Activated CD8-positive, alpha-beta memory T cell treated with anti-CD3 and anti-CD28 coated beads, Interleukin-2, amount 50 U/mL, for 1 hour (primary cell): Measurements from ENCODE around the gene ABCC1.
"Not testable (repeated sequence)": the region's sequence is repeated elsewhere in the genome, so short reads cannot be mapped to it uniquely, and the experiment has no call there.

Source experiments
- DNase-seq: peaks from one replicate; pipeline ENCODE4 v3.0.0-alpha.2; 2020; ENCODE audit errors: extremely low read depth

The ABCC1 gene

DNA sequence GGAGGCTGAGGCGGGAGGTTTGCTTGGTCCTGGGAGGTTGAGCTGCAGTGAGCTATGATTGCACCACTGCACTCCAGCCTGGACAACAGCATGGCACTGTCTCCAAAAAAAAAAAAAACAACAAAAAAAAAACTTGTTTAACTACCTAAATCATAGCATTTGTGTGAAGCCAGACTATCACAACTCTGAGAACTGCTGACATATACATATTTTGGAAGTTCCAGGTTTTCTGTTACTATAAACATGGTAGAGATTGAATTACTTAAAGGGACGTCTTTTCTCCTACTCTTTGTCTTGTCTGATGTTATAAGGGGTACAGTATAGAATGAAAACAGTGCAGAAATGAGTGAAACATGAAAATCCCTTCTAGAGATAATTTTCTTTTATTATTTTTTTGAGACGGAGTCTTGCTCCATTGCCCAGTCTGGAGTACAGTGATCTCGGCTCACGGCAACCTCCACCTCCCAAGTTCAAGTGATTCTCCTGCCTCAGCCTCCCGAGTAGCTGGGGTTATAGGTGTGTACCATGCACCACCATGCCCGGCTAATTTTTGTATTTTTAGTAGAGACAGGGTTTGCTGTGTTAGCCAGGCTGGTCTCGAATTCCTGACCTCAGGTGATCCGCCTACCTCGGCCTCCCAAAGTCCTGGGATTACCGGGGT lies 18.4 kb downstream of the ABCC1 start:
- DNase-seq, result no peak

GRCh38 chr16:15970202-15970601 lies 20.8 kb downstream of the ABCC1 start:
- no peak for DNase-seq

GRCh38 chr16:15970743-15971439 lies 21.5 kb downstream of the ABCC1 start:
- no peak for DNase-seq

GRCh38 chr16:15971440-15971815 lies 22.0 kb downstream of the ABCC1 start:
- DNase-seq, result no peak

GRCh38 chr16:15972046-15972868 lies 22.8 kb downstream of the ABCC1 start:
- no peak for DNase-seq

GRCh38 chr16:15973421-15973820 lies 24.0 kb downstream of the ABCC1 start:
- no peak for DNase-seq

GRCh38 chr16:15974057-15974456 lies 24.6 kb downstream of the ABCC1 start:
- DNase-seq, result no peak

DNA sequence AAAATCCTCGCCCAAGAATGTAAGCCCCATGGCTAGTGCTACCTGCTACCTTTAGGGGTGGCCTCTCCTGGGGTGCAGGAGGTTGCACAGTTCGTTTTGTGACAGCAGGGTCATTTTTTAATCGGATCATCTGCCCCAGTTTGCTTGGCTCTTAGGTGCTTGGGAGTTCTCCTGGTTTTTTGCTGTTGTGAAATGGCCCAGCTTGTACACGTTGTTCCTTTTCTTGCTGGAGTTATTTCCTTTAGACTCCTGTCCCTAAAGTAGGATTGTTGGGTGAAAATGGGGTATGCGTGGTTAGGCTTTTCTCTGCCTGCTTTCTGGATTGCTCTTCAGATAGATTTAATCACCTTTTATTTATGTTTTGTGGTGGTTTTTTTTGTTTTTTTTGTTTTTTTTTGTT lies 25.8 kb downstream of the ABCC1 start:
- DNase-seq, result no peak

DNA sequence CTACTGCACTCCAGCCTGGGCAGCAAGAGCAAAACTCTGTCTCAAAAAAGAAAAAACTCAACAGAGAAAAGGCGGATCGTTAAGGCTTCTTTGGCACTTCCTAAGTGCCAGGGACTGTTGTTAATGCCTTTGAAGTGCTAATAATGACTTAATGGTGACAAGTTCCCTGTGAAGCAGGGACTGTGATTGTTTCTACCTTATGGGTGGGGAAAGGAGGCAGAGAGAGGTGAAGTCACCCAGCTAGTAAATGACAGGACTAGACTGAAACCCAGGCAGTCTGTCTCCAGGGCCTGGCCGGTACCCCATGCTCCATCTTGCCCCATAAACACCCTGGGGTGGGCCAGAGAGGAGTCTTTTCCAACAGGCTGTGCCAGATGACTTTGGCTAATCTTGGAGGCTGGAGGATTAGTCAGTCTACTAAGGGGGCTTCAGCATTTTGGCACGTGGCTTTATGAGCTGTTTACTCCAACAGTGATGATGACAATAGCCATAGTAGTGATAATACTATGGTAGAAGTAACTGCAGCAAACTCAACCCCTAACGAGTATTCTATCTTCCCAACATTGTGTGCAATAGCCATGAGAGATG lies 26.9 kb downstream of the ABCC1 start:
- DNase-seq, result no peak

GRCh38 chr16:15976929-15977637 lies 27.7 kb downstream of the ABCC1 start:
- DNase-seq, result no peak

DNA sequence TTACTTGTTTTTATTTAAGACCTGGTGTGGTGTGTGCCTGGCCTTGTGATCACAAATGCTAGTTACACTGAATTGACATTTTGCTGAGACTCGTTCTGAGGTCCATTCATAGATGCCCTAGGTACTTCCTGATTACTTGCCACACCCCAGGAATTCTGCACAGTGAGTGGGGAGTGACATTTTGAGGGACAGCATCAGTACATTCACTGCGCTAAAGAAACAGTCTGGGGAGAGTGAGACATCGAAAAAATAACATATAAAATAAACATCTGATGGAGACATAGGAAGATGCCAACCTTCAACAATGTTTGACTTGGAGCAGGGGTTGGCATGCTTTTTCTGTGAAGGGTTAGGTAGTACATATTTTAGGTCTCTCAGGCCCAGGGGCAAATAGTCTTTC lies 30.4 kb downstream of the ABCC1 start:
- DNase-seq, result no peak

GRCh38 chr16:15980329-15980728 lies 30.9 kb downstream of the ABCC1 start:
- no peak for DNase-seq

GRCh38 chr16:15981382-15981781 lies 32.0 kb downstream of the ABCC1 start:
- DNase-seq, result no peak

DNA sequence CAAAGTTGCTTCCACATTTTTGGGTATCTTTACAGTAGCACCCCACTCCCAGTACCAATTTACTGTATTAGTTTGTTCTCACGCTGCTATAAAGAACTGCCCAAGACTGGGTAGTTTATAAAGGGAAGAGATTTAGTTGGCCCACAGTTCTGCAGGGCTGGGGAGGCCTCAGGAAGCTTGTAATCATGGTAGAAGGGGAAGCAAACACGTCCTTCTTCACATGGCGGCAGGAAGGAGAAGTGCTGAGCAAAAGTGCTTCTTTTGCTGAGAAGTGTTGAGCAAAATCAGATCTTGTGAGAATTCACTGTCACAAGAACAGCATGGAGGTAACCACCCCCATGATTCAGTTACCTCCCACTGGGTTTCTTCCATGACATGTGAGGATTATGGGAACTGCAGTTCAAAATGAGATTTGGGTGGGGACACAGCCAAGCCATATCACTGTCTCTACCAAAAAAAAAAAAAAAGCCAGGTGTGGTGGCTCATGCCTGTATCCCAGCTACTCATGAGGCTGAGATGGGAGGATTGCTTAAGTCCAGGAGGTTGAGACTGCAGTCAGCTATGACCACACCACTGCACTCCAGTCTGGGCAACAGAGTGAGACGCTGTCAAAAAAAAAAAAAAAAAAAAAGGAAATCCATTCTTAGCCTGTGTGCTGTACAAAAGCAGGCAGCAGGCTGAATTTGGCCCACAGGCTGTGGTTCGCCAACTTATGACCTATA lies 32.9 kb downstream of the ABCC1 start:
- DNase-seq, result not testable (repeated sequence)

DNA sequence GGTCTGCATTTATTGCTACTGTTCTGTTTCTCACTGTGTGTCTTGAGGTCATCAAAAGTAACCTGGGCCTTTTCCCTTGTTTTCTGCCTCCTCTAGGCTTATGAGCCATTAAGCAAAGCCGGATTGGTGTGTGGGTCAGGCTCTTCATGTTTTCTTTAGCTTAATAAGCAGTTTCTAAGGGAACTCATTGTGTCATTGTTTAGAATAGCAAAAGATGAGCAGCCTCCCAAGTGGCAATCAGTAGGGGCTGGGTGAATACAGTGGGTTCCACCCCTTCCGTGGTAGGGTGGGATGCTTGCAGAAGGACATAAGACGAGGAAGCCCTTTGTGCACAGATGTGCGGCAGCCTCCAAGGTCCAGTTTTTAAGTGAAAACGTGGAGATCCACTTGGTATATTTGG lies 34.5 kb downstream of the ABCC1 start:
- DNase-seq, result no peak

GRCh38 chr16:15985144-15985543 lies 35.7 kb downstream of the ABCC1 start:
- no peak for DNase-seq

GRCh38 chr16:15986261-15986660 lies 36.8 kb downstream of the ABCC1 start:
- no peak for DNase-seq

DNA sequence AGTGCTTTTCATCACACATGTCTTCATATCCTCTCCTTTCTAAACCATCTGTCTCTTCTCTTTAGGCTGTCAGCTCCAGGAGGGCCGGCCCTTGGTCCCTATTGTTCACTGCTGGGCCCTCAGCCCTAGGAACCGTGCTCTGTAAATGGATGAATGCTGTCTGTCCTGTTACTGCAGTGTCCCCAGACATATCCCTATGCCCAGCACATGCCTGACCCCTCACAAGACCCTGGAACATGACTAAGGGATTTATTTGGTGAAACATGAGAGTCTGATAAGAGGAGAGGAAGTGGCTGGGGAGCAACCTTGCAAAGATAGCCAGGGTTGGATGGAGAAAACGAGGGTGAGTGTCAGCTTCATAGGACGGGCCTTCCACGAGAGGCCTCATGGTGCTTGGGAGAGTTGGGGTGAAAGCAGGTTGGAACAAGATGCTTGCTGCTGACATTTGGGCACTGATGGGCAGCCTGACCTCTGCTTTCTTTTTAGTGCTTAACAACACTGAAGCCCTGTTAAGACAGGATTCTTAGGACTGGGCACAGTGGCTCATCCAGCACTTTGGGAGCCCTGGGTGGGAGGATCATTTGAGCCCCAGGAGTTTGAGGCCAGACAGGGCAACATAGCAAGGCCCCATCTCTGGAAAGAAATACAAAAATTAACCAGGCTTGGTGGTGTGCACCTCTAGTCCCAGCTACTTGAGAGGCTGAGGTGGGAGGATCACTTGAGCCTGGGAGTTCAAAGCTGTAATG lies 39.0 kb downstream of the ABCC1 start:
- no peak for DNase-seq

DNA sequence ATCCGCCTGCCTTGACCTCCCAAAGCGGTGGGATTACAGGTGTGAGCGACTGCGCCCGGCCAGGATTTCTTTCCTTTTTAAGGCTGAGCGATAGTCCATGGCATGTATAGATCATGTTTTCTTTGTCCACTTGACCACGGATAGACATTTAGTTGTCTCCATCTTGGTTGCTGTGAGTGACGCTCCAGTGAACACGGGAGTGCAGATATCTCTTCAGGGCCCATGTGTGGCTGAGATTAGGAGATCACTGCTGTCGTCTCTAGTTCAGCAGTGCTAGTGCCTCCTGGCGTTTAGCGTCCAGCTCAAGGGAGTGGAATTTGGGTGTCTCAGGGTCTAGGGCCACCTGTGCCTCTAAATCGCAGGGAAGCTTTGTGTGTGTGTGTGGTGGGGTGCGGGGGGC lies 41.5 kb downstream of the ABCC1 start:
- no peak for DNase-seq

DNA sequence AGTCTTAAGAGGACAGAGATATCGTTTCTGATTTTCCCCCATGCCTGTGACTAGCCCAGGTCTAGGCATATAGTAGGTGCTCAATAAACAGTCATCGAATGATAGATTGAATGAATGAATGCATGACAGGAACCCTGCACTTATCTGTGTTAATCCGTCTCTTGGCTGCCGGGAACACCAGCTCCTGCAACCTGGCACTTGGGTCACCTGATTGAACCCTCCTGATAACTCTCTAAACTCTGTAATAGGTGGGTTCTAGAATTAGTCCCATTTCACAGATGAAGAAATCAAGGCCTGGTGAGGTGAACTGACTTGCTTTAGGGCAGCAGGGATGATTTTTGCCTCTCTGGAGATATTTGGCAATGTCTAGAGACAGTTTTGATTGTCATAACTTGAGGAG lies 43.7 kb downstream of the ABCC1 start:
- DNase-seq, result no peak
